Spinal cord (tissue), 10 donors: ENCODE data around the gene PICK1. TPM values are rescaled to one million over a fixed set of nuclear protein-coding genes. Genes with fewer than 3 reads are reported as not detected.

Source experiments
- DNase-seq, 6 donors: peaks; one replicate each; pipeline versions ENCODE4 v3.0.0 to v3.0.0-alpha.2; 2013 to 2015; ENCODE audit warnings: low spot score in 6 of 6, low read depth in 4 of 6
- H3K27ac ChIP-seq: one replicate; pipeline ENCODE4 v1.5.1; 2013; ENCODE audit warnings: low read depth, low read length, control low read depth
- H3K27me3 ChIP-seq: one replicate; pipeline ENCODE4 v1.6.1; 2013; ENCODE audit warnings: low read length; ENCODE audit not compliant: control insufficient read depth, insufficient read depth
- H3K36me3 ChIP-seq: one replicate; pipeline ENCODE4 v1.6.1; 2013; ENCODE audit warnings: low read length; ENCODE audit not compliant: control insufficient read depth, insufficient read depth
- H3K4me1 ChIP-seq: one replicate; pipeline ENCODE4 v1.6.1; 2013; ENCODE audit warnings: low read length; ENCODE audit not compliant: control insufficient read depth, insufficient read depth
- H3K4me3 ChIP-seq: one replicate; pipeline ENCODE4 v1.5.1; 2013; ENCODE audit warnings: low read depth, low read length, control low read depth
- H3K9me3 ChIP-seq: one replicate; pipeline ENCODE4 v1.6.1; 2013; ENCODE audit warnings: low read length; ENCODE audit not compliant: control insufficient read depth, insufficient read depth
- WGBS: methylation state at CpG from one replicate; pipeline ENCODE4 v1.1.5; 2013; ENCODE audit warnings: missing lambda C conversion rate; ENCODE audit not compliant: insufficient coverage; 5-methylcytosine and 5-hydroxymethylcytosine counted together
- polyA plus RNA-seq, 2 donors: library from polyadenylated mRNA; unstranded; fragments of 120-200 nt; gene quantifications; one replicate each; pipeline ENCODE4 v1.2.1, GENCODE V29; 2013; ENCODE audit not compliant: insufficient read length in 2 of 2
- total RNA-seq, 2 donors: library from RNA; depleted of rRNA in 1 of 2; stranded (reverse); fragments of 120-200 nt in 1 of 2; fragments of >200 nt in 1 of 2; gene quantifications; one replicate each; pipeline versions ENCODE4 v1.2.3 to v1.2.4, GENCODE V29; 2013 to 2014
- donor health status: healthy.

PICK1 gene
- total and polyA plus RNA-seq, 4 donors: 21.7 to 48.6 (median 34.9) TPM

- H3K4me1 ChIP-seq: peaks cover 53% of the 10 kb centered on the region
- peaks cover 53% of the 10 kb centered on the region for H3K36me3 ChIP-seq
- peak overlapping the region; percentile 6 for H3K4me3 ChIP-seq
- no peak for DNase-seq
- peaks cover 18% of the 10 kb centered on the region for H3K27me3 ChIP-seq
- no peak overlapping the region for H3K27ac ChIP-seq
- 12% methylated on average over 17 of the region's 17 CpGs for WGBS
- H3K9me3 ChIP-seq: no peaks in the 10 kb centered on the region
These were observed 24.4 kb downstream of the PICK1 start for GRCh38 chr22:38081636-38081940.

- H3K36me3 ChIP-seq: peaks cover 55% of the 10 kb centered on the region
- H3K27me3 ChIP-seq: peaks cover 18% of the 10 kb centered on the region
- H3K27ac ChIP-seq: no peak overlapping the region
- H3K4me1 ChIP-seq: peaks cover 53% of the 10 kb centered on the region
- DNase-seq: no peak
- 13% methylated on average over 49 of the region's 52 CpGs for WGBS
- peak overlapping the region; percentile 6 for H3K4me3 ChIP-seq
- H3K9me3 ChIP-seq: no peaks in the 10 kb centered on the region
These were observed 25.0 kb downstream of the PICK1 start for GRCh38 chr22:38081941-38082828.

- Histone ChIP-seq H3K27ac (no peak overlapping the region), H3K9me3 (no peaks in the 10 kb centered on the region), H3K4me3 (no peak overlapping the region), H3K27me3 (peaks cover 18% of the 10 kb centered on the region), H3K36me3 (peaks cover 55% of the 10 kb centered on the region), H3K4me1 (peaks cover 53% of the 10 kb centered on the region)
- WGBS: 50% methylated on average over 21 of the region's 24 CpGs
- no peak for DNase-seq
These were observed 25.9 kb downstream of the PICK1 start for GRCh38 chr22:38082986-38083710.

- WGBS: 69% methylated on average over 12 of the region's 16 CpGs
These were observed 26.9 kb downstream of the PICK1 start, which contains the start of gene SLC16A8 for GRCh38 chr22:38083931-38084631. Gene SLC16A8, minus strand, starts transcription at chr22:38084184. Its CDS starts 1,311 bp downstream, at chr22:38082873.

GRCh38 chr22:38085056-38085455, 27.9 kb downstream of the PICK1 start:
- Histone ChIP-seq H3K4me3 (no peak overlapping the region), H3K27me3 (peaks cover 18% of the 10 kb centered on the region), H3K4me1 (peaks cover 58% of the 10 kb centered on the region), H3K36me3 (peaks cover 61% of the 10 kb centered on the region), H3K27ac (no peak overlapping the region), H3K9me3 (no peaks in the 10 kb centered on the region)
- no peak for DNase-seq
- 95% methylated on average over 12 of the region's 12 CpGs for WGBS

More at GRCh38 chr22:38083931-38084631, 26.9 kb downstream of the PICK1 start, which contains the start of gene SLC16A8:
- Histone ChIP-seq H3K9me3 (no peaks in the 10 kb centered on the region), H3K36me3 (peaks cover 56% of the 10 kb centered on the region), H3K27me3 (peaks cover 18% of the 10 kb centered on the region), H3K4me3 (no peak within 1 kb of the TSS), H3K4me1 (peaks cover 57% of the 10 kb centered on the region), H3K27ac (no peak within 1 kb of the TSS)
- no peak for DNase-seq

- H3K4me1 ChIP-seq: peaks cover 54% of the 10 kb centered on the region
- H3K27me3 ChIP-seq: peaks cover 18% of the 10 kb centered on the region
- no peaks in the 10 kb centered on the region for H3K9me3 ChIP-seq
- H3K36me3 ChIP-seq: peaks cover 61% of the 10 kb centered on the region
- no peak overlapping the region for H3K27ac ChIP-seq
- H3K4me3 ChIP-seq: no peak overlapping the region
- no peak for DNase-seq
- 83% methylated on average over 1 of the region's 5 CpGs for WGBS
These were observed 28.3 kb downstream of the PICK1 start for GRCh38 chr22:38085501-38085900.

GRCh38 chr22:38086001-38086845, 29.0 kb downstream of the PICK1 start:
- Histone ChIP-seq H3K27me3 (peaks cover 14% of the 10 kb centered on the region), H3K36me3 (peaks cover 61% of the 10 kb centered on the region), H3K4me1 (peaks cover 48% of the 10 kb centered on the region), H3K27ac (no peak overlapping the region), H3K4me3 (no peak overlapping the region), H3K9me3 (no peaks in the 10 kb centered on the region)
- DNase-seq: no peak
- WGBS: 83% methylated on average over 24 of the region's 25 CpGs

GRCh38 chr22:38086942-38087341, 29.7 kb downstream of the PICK1 start:
- Histone ChIP-seq H3K9me3 (no peaks in the 10 kb centered on the region), H3K27ac (no peak overlapping the region), H3K27me3 (peaks cover 10% of the 10 kb centered on the region), H3K36me3 (peaks cover 61% of the 10 kb centered on the region), H3K4me1 (peaks cover 43% of the 10 kb centered on the region), H3K4me3 (no peak overlapping the region)
- 83% methylated on average over 7 of the region's 13 CpGs for WGBS
- no peak for DNase-seq

- Histone ChIP-seq H3K4me3 (no peak overlapping the region), H3K27ac (no peak overlapping the region), H3K27me3 (peaks cover 3% of the 10 kb centered on the region), H3K9me3 (no peaks in the 10 kb centered on the region), H3K36me3 (peaks cover 60% of the 10 kb centered on the region), H3K4me1 (peaks cover 33% of the 10 kb centered on the region)
- no peak for DNase-seq
- 94% methylated on average over 11 of the region's 12 CpGs for WGBS
These were observed 30.7 kb downstream of the PICK1 start for GRCh38 chr22:38087855-38088254.
